NCI-H345 (cell line): Measurements from ENCODE around the gene EXOC4.
A peak's percentile ranks its signal among the peaks of the same experiment; 100 is the strongest.

Experiments
- DNase-seq: peaks from one replicate; lab custom pipeline; 2025; lab: John Stamatoyannopoulos, UW

EXOC4 gene

GRCh38 chr7:133491201-133491691 is 238.4 kb downstream of the EXOC4 start:
- DNase-seq = no peak

- no peak for DNase-seq
These were observed 239.2 kb downstream of the EXOC4 start for GRCh38 chr7:133491846-133492652.

GRCh38 chr7:133497061-133497460 is 244.2 kb downstream of the EXOC4 start:
- no peak for DNase-seq

- no peak for DNase-seq
These were observed 248.9 kb downstream of the EXOC4 start for GRCh38 chr7:133501771-133502170.

- DNase-seq = no peak
These were observed 249.6 kb downstream of the EXOC4 start for GRCh38 chr7:133502498-133502897.

GRCh38 chr7:133502972-133503371 is 250.1 kb downstream of the EXOC4 start:
- DNase-seq = no peak

- DNase-seq = no peak
These were observed 251.9 kb downstream of the EXOC4 start for GRCh38 chr7:133504825-133505224.

GRCh38 chr7:133509822-133510221 is 256.9 kb downstream of the EXOC4 start:
- DNase-seq = no peak

GRCh38 chr7:133510326-133511055 is 257.6 kb downstream of the EXOC4 start:
- DNase-seq = no peak

- no peak for DNase-seq
These were observed 258.4 kb downstream of the EXOC4 start for GRCh38 chr7:133511252-133511651.

GRCh38 chr7:133511708-133512107 is 258.8 kb downstream of the EXOC4 start:
- DNase-seq = no peak

- no peak for DNase-seq
These were observed 259.7 kb downstream of the EXOC4 start for GRCh38 chr7:133512560-133512959.

- DNase-seq = no peak
These were observed 260.7 kb downstream of the EXOC4 start for GRCh38 chr7:133513608-133514007.

- no peak for DNase-seq
These were observed 261.7 kb downstream of the EXOC4 start for GRCh38 chr7:133514551-133514950.

GRCh38 chr7:133517766-133518165 is 264.9 kb downstream of the EXOC4 start:
- no peak for DNase-seq

GRCh38 chr7:133518718-133519117 is 265.8 kb downstream of the EXOC4 start:
- no peak for DNase-seq

- no peak for DNase-seq
These were observed 267.4 kb downstream of the EXOC4 start for GRCh38 chr7:133520248-133520647.

- DNase-seq = no peak
These were observed 269.6 kb downstream of the EXOC4 start for GRCh38 chr7:133522501-133522900.

- DNase-seq = peak; percentile 15
These were observed 275.9 kb downstream of the EXOC4 start for GRCh38 chr7:133528796-133529195.

GRCh38 chr7:133529861-133530260 is 277.0 kb downstream of the EXOC4 start:
- peak; percentile 55 for DNase-seq

GRCh38 chr7:133530682-133531081 is 277.8 kb downstream of the EXOC4 start:
- no peak for DNase-seq

GRCh38 chr7:133534816-133535215 is 281.9 kb downstream of the EXOC4 start:
- no peak for DNase-seq

GRCh38 chr7:133535308-133535707 is 282.4 kb downstream of the EXOC4 start:
- no peak for DNase-seq
